CD4-positive, alpha-beta T cell treated with Interleukin-6 at 100 ng/mL for 8 hours (primary cell): ENCODE data around the gene RFK.
"Not testable (repeated sequence)": the region's sequence is repeated elsewhere in the genome, so short reads cannot be mapped to it uniquely, and the experiment has no call there.

Experiments used
- DNase-seq: peaks from one replicate; pipeline ENCODE4 v3.0.0-alpha.2; 2020; ENCODE audit warnings: mixed read lengths, low spot score

Gene RFK

DNA sequence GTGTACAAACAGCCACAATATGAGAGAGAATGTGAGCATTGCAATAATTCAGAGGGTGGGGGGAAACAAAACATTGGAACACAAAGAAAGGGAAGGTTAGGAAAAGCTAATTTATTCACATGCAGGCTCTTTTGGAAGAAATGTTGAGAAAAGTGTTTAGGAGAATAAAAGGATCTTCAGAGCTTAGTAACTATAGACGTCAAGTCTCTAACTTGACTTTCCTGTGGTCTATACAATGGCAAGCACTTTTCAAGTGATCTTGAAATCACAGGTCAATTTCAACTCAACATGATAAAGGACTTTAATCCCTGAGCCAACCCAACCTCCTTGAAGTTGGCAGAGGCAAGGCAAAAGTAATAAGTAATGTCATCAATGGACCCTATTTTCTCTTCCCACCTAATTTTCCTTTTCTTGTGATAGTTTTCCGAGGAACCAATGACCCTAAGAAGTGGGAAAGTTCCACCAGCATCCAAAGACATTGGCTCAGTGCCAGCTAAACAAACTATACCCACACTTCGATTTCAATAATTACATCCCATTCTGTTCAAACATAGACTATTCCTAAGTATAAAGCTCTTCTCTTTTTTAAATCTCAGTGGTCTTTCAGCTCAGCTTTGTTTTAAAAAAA, 23.7 kb downstream of the RFK start:
- no peak for DNase-seq

DNA sequence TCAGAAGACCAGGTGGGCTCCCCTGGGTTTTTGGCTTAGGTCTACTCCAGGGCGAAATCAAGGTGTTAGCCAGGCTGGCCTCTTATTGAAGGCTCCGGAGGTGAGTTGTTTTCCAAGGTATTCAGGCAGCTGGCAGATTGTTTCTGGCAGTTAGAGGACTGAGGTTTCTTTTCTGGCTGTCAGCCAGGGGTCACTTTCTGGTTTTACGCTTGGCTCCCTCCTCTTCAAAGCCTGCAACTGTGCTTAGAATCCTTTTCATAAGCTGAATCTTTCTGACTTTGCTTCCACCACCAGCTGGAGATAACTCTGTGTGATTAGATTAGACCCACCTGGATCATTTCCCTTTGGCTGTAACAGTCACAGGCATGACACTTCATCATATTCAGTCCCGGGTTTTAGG, 24.6 kb downstream of the RFK start:
- DNase-seq: no peak

DNA sequence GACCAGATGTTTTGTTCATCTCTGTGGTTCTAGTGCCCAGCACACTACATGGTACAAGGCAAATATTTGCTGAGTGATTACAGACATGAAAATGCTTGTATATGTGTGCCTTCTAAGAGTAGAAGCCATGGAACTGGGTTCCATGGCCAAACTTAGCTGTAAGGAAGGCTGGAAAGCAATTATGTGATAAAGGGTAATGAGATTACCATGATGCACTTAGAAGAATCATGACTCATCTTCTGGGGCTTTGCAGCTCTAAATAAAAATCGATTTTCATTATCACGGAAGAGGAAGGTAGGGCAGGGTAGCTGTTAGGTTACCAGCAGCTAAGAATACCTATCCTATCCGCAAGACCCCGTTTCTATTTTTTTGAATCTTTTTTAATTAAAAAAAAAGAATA, 28.0 kb downstream of the RFK start:
- no peak for DNase-seq

DNA sequence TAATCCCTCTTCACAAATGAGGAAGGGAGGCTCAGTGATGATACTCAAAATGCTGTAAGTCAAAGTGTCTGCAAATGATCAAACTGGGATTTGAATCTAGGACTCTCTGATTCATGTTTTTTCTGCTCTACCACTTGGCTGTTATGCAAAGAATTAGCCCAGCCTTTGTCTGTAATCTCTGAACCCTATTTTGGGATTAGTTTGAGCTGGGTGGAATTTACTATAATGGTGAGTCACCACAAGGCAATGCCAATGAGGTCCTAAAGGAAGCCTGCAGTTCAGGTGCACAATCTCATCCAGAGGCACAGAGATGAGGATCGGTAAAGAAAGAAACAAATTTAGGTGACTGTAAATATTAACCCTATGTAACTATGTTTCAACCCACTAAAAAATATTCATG, 29.2 kb downstream of the RFK start:
- DNase-seq: no peak

DNA sequence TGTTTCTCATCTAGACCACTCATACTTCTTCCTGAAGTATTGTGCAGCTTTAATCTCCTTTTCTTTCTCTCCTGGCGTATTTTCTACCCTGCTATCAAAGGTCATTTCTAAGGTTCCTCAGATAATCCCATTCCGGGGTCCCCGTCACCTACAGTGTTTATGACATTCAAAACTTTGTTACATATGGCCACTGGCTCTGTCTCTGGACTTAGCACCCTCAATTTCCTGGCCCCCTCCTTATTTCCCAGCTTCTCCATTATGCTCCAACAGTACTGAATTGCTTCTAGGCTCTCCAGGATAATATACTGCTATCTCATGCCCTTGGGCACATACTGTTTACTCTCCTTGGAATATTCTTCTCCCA, 31.2 kb downstream of the RFK start:
- DNase-seq: no peak

DNA sequence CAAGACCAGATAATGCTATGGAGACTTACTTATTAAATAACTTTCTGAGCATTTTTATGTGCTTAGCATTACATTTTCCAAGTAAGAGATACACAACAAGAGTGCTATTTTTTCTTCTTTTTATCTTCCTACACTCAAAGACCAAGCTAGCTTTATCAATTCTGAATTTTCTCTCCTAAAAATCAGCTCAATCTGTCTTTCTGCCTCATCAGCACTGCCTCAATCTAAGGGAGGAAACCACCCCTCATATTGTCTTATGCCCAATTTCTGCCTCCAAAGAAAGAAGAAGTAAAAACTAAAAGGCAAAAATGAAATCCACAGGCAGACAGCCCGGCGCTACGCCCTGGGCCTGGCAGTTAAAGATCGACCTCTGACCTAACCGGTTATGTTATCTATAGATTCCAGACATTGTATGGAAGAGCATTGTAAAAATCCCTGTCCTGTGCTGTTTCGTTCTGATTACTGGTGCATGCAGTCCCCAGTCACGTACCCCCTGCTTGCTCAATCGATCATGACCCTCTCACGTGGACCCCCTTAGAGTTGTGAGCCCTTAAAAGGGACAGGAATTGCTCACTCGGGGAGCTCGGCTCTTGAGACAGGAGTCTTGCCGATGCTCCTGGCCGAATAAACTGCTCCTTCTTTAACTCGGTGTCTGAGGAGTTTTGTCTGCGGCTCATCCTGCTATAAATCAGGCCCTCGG, 31.7 kb downstream of the RFK start:
- DNase-seq: not testable (repeated sequence)

DNA sequence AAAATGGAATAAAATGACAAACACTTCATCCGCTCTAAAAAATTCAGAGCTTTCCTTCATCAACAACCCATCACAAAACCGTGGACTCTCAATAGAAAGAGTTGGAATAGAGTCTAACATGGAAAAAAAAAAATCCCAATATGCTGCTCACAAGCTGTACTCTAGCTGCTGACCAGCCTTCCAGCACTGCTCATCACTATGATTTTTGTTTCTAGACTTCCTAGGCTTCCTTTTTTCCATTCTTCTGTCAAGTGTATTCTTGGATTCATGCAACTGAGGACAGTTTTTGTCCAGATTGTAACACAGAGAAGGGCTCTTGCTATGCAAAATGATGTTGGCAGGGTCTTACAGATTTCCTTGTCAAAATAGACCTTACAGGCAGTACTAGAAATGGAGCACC, 34.5 kb downstream of the RFK start:
- DNase-seq: no peak

DNA sequence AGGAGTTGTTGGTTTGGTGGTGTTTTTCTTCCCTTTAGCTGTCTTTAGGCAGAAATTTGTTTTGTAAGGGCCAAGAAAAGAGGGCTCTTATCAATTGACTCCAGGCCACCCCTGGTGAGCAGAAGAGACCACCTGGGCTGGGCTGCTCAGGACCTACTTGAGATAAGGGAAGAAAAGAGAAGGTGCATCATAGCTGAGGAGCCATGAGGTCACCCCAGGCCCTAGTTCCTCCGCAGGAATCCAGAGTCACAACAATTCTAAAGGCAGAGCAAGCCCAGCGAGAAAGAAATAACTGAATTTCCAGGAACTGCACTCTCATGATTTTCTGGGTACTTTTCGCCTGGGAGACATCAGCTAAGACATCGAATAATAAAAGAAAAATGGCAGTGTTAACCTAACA, 34.9 kb downstream of the RFK start:
- DNase-seq: no peak

DNA sequence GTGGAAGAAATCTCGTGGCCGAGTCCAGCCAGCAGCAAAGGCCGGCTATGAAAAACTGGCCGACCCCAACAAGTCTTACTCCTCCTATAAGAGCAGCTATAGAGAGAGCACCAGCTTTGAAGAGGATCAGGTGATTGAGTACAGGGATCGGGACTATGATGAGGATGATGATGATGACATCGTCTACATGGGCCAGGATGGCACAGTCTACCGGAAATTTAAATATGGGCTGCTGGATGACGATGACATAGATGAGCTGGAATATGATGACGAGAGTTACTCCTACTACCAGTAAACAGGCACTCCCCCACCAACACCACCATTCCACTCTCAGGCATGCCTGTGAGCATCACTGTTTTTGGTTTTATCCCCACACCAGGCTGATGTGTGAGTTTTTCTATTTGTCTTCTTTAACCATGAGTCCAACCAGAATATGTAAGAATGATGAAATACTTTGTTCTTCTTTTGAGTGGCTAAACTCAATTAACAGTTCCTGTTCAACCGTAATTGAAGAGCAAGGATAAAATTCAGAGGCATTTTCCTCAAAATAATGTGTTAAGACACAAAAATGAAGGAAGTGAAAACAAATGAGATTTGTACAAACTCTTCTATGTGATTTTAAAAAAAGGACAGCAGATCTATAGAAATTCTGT, 35.5 kb downstream of the RFK start:
- DNase-seq: no peak

DNA sequence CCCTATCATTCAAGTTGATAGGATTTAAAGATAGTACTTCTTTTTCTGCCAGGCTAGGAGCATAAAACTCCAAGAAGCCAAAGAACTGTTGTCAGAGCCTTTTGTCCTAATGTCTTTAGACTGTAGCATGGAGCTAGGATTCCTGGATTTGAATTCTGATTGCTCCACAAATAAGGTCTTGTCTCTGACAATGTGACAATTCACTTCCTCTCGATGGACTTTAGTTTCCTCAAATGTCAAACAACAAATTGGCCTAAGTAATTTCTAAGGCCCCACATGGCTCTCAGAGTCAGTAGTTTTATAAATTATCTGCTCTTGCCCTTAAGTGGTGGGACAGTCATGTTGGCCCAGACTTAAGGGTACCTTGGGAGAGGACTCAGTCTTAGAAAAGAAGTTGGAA, 36.7 kb downstream of the RFK start:
- no peak for DNase-seq

DNA sequence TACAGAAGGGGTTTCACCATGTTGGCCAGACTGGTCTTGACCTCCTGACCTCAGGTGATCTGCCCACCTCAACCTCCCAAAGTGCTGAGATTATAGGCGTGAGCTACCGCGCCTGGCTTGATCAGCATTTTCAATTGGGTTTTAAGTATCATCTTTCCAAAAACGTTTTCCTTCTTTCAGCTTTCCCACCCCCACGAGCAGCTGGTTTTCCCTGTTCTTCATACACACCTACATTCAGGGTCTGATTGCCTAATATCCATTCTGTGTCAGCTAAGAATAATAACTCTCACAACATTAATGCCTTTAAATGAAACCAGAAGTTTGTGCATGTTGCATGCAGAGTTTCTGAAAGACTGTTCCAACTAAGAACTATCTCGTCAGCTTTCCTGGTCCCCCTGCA, 38.3 kb downstream of the RFK start:
- DNase-seq: no peak

DNA sequence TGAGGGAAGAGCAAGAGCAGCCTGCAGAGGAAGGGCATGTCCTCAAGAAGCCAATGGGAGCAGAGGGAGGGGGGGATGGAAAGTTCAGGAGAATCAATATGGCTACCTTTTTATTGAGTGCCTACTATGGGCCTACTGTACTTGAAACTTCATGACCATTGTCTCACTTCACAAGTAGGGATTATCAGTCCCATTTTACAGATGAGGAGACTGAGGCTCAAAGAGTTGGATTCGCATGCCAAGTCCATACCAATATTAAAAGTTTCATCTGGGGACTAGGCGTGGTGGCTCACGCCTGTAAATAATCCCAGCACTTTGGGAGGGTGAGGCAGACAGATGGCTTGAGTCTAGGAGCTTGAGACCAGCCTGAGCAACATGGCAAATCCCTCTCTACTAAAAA, 40.0 kb downstream of the RFK start:
- no peak for DNase-seq

DNA sequence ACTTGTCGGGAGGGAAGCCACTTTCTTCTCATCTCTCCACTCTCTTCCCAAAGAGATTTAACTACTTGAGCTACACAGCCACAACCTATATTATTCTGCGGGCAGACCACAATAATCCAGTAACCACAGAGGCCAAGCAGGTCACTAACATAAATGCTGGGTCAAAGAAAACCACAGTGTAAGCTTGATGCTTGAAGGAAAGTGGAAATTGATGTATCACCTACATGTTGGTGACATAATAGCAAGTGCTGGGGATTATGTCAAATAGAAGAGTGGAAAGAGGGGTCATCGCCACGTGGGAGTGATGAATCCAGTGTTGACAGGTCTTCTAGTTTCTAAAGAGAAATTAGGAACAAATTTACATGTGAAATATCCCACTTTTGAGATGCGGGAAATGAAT, 40.9 kb downstream of the RFK start:
- no peak for DNase-seq

DNA sequence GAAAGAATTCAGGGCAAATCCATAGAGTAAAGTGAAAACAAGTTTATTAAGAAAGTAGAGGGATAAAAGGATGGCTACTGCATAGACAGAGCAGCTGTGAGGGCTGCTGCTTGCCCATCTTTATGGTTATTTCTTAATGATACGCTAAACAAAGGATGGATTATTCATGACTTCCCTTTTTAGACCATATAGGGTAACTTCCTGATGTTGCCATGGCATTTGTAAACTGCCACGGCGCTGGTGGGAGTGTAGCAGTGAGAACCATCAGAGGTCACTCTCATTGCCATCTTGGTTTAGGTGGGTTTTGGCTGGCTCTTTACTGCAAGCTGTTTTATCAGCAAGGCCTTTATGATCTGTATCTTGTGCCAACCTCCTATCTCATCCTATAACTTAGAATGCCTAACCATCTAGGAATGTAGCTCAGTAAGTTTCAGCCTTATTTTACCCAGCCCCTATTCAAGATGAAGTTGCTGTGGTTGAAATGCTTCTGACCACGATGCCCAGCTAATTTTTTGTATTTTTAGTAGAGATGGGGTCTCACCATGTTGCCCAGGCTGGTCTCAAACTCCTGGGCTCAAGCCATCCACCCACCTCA, 42.1 kb downstream of the RFK start:
- DNase-seq: no peak

DNA sequence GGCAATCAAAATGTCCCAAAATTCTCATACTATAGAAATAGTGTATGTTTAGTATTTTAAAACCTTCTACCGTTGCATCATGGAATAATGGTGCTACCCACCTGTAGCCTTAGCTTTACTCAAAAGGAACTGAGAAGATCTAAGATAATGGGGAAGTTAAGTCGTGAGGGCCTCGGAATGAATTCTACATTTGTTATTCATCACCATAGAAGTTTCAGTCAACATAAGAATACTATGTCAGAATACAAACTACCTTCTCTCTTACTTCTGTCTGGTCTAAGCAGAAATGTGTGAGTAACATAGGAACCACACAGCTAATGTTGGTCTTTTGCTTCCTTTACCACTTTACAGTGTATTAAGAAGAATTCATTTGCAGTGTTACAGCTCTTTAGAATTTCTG, 43.2 kb downstream of the RFK start:
- no peak for DNase-seq

DNA sequence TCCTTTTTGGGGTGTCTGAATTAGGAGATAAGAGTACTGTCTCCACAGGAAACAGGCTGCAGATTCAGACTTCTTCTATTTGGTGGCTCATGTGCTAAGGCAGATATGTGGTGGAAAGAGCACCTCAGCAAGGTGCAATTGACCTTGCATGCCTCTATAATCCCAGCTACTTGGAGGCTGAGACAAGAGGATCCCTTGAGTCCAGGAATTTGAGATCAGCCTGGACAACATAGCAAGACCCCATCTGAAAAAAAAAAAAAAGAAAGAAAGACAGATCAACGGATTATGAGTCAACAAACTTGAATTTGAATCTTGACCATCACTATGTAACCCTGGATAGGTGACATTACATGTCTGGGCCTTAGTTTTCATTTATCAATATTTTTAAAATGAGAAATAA, 44.4 kb downstream of the RFK start:
- DNase-seq: no peak

DNA sequence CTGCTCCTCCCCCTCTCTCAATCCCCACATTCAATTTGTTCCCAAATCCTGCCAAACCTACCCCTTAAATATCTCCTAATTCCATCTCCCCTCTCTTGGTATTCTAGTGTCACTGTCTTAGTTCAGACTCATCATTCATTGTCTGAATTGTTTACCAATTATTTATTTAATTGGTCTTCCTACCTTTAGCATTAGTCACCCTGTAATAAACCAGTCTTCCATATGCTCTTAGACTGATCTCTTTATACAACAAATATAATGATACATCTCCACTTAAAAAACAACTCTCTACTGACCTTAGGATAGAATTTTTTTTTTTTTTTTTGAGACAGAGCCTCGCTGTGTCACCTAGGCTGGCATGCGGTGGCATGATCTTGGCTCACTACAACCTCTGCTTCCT, 51.4 kb downstream of the RFK start:
- no peak for DNase-seq

DNA sequence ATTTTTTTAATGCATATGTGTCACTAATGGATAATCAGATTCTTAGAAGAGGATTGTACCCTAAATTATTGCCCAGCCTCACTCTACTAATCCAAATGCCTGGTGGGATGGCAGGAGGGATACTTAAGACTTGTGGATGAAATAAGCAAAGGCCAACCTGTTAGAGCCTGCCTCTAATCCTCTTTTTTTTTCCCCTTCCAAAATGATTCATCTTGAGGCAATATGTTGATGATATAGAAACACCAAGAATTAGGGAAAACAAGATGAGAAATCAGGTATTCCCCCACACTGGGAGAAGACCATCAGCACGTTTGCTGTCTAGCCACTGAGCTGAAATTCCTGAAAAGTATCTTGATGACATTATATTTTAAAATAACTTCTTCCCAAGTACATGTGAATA, 52.0 kb downstream of the RFK start:
- DNase-seq: no peak

DNA sequence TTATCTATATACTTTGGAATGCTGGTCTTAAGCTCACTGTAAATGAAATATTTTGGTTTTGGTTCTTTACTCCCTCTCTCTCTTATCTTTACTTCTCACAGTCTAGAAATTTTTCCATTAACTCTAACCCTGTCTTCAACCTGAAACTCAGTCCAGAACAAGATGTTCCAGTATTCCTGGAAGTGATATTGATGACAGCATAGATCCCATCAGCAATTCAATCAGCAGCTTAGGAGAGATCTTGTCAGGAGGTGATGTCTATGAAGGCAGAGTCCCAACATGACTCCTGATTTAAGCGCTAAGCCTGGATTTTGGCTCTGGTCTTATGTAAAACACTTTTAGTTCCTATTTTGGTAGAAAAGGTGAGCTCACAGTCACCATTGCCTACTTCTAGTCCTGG, 52.6 kb downstream of the RFK start:
- no peak for DNase-seq

DNA sequence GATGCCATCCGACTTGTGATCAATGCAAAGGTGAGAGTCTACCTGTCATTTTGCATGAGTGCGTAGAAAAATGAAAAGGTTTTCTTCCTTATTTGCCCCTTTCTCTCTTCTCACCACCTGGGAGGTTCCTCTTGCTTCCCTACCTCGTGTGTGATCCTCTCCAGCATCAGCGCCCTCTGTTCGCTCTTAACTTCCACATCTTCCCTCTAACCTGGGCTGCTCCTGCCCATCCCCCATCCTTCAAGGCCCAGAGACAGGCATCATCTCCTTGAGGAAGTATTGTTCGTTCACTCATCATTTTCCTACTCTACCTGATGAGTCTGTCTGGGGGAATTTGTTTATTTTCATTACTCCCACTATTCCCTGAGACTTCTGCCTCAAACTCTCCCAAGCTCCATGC, 55.8 kb downstream of the RFK start:
- no peak for DNase-seq

DNA sequence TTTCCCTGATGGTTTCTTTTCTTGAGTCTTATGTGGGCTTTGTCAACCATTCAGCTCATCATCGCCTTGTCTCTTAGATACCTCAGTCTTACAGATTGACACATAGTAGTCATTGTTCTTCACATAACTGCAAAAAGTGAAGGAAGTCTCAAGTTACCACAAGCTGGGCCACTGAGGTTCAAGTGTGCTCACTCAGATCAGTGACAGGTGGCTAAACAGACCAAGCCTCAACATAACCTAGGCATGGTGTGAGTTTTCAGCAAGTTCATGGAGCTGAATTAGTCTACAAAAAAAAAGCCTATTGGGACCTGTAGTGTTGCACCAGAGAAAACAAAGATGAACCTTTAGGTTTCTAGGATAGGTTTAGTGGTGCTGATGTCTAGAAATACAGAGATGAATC, 58.2 kb downstream of the RFK start:
- no peak for DNase-seq
